Right ventricle myocardium inferior (tissue), 1 donor: ENCODE results near the gene EZH2. TPM values are rescaled to one million over a fixed set of nuclear protein-coding genes. Genes with fewer than 3 reads are reported as not detected.
A peak's percentile ranks its signal among the peaks of the same experiment; 100 is the strongest.

Source experiments
- ATAC-seq: fragments of 200-7000 bp; cut with Tn5 transposase; one replicate; pipeline ENCODE4 v1.9.1; 2020; ENCODE audit warnings: mild to moderate bottlenecking, moderate library complexity
- DNase-seq: peaks from one replicate; pipeline ENCODE4 v3.0.0; 2021; ENCODE audit errors: missing footprints
- intact Hi-C: fragments of 100-400 bp; cut with DNase I; formaldehyde crosslinking; loops from one replicate; pipeline ENCODE4 v1.11.0; 2022
- total RNA-seq: library from RNA; stranded (reverse); fragmentation: NEBNext Ultra II Directional; extraction: Animal tissue kit (Norgen Biotek cat#: 25700); gene quantifications from one replicate; pipeline ENCODE4 v1.2.1, GENCODE V29; 2021
- donor health status: DM: no; HTN: yes; CAD: no; lungs with severe emphysema.

Gene EZH2
- total RNA-seq, 1 donor from 2014 or later: 1.2 TPM

DNA sequence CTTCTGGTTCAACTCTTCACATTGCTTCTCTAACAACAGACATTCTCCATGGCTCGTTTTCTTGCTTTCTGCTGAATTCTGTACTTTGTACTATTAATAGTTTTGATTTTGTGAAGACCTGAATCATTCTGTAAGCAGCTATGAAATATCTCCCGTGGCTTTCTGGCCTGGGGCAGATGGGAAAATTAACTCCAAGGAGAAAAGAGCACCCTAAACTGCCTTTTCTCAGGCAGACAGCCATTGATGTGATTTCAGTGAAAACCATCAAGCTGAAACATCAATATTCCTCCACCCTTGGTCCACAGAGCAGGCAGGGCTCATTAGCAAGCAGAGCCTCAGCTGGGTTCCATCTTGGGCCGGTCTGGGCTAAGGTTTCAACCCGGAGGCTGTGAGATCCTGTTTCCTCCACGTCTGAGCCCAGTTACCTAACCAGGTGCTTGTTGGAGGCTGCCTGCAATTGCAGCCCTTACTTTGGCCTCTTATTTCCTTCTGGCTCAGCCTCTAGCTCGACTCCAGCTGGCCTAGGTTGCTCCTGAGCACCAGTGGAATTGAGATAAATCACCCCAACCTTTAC lies 21.1 kb upstream of the EZH2 start:
- ATAC-seq (no peak), DNase-seq (no peak)
- intact Hi-C loops: no loop called here

DNA sequence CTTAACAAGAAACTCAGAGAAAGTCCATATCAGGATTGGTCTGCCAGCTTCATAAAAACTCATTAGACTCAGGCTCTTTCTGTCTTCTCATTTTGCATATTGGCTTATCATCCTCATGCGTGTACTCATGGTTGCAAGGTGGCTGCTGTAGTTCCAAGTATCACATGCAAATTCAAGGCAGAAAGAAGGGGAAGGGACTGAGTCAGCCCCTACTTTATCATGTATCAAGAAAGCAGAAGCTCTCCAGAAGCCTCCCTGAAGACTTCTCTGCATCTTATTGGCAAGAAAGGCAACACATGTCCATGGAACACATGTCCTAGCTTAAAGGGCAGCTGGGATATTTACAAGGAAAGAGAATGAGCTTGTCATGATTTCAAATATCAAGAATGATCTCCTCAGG lies 19.4 kb upstream of the EZH2 start:
- intact Hi-C loops: no loop called here
- no peak for ATAC-seq
- DNase-seq: no peak

DNA sequence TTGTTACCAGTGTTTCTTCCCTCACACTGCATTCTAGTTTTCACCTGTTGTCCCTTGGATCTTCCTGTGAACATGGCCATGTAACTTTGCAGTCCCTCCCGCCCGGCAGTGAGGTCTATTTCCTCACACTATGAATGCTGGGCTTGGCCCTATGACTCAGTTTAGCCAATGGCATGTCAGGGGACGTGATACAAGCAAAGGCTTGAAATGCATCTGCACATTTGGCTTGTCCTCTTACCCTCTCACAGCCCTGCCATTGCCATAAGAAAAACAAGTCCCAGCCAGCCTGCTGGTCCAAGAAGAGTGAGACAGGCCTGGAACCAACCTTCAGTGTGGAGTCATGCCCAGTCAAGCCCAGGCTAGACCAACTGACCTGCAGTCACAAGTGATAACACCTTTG lies 17.1 kb upstream of the EZH2 start:
- DNase-seq (no peak), ATAC-seq (no peak)
- intact Hi-C loops: no loop called here

DNA sequence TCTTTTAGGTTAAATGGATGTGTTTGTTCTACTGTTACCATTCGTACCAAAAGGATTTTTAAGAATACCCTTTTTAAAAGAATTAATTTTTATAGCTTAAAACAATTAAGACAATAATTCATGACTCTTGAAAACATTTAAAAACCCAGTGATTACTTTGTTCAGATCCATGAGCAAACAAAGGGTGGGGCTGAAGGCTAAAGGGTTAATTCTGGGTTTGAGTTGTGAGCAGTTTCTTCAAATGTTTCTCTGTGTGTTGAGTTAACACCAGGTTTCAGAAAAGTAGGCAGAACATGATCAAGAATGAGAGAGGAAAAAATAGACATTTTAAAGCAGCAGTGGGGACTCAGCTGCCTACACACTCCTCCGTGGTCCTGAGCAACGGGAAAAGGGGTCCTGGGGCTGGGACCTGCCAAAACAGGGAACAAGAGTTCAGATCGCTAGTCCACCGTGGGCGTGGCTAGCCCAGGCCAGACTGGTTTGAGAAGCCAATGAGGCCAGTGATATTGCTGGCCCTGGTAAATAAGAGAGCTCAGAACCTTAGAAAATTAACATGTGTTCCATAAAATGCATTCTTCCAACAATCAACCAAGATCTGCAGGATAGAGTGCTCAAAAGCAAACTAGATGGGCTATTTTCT lies 14.9 kb upstream of the EZH2 start:
- DNase-seq: no peak
- no peak for ATAC-seq
- intact Hi-C loops: no loop called here

DNA sequence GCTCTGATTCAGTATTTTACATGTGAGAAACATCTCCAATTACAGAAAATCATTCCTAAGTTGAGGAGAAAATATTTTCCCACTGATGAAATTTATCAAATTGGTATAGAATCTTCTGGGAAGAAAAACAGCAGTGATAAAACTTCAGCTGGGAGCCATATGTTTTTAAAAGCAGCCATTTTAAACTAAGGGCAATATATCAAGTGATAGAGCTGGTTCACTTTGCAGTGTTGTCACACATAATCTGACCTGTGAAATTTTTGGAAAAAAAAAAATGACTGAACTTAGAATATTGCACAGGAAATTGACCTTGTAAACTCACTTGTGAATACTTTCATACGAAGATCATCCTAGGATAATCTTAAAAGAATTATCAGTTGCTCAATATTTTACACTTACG lies 10.5 kb upstream of the EZH2 start:
- ATAC-seq: no peak
- intact Hi-C loops: no loop called here
- DNase-seq: no peak

DNA sequence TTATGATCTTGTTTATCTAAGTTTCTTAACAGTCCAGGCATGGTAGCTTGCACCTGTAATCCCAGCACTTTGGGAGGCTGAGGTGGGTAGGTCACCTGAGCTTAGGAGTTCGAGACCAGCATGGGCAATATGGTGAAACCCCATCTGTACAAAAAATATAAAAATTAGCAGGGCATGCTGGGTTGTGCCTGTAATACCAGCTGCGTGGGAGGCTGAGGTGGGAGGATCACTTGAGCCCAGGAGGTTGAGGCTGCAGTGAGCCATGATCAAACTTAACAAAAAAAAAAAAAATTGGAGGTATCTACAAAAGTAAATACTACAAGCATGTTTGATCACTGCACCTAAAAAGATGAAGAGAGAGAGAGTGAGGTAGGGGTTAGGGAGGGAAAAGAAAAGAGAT lies 9.0 kb upstream of the EZH2 start:
- no peak for DNase-seq
- intact Hi-C loops: no loop called here
- ATAC-seq: no peak

DNA sequence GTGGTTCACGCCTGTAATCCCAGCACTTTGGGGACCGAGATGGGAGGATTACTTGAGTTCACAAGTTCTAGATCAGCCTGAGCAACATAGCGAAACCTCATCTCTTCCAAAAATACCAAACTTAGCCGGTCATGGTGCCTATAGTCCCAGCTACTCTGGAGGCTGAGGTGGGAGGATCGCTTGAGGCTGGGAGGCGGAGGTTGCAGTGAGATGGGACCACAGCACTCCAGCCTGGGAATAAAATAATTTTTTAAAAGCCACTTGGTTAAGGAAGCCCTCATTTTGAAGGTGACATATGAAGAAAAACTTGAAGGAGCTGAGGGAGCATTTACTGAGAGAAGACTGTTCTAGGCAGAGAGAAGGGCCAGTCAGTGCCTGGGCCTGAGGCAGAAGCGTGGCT lies 4.2 kb upstream of the EZH2 start:
- ATAC-seq (no peak), DNase-seq (no peak)
- intact Hi-C loops: no loop called here

DNA sequence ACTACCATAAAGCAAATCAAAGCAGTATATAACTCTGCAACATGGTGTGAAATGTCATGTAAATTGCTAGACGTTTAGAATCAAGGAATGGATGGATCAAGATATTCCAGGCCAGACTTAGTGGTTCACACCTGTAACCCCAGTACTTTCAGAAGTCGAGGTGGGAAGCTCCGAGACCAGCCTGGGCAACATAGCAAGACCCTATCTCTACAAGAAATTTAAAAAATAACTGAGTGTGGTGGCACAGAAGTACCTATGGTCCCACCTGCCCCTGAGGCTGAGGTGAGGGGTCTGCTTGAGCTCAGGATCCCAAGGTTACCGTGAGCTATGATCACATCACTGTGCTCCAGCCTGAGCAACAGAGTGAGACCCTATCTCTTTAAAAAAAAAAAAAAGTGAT lies 2.8 kb upstream of the EZH2 start:
- ATAC-seq: no peak
- intact Hi-C loops: no loop called here

DNA sequence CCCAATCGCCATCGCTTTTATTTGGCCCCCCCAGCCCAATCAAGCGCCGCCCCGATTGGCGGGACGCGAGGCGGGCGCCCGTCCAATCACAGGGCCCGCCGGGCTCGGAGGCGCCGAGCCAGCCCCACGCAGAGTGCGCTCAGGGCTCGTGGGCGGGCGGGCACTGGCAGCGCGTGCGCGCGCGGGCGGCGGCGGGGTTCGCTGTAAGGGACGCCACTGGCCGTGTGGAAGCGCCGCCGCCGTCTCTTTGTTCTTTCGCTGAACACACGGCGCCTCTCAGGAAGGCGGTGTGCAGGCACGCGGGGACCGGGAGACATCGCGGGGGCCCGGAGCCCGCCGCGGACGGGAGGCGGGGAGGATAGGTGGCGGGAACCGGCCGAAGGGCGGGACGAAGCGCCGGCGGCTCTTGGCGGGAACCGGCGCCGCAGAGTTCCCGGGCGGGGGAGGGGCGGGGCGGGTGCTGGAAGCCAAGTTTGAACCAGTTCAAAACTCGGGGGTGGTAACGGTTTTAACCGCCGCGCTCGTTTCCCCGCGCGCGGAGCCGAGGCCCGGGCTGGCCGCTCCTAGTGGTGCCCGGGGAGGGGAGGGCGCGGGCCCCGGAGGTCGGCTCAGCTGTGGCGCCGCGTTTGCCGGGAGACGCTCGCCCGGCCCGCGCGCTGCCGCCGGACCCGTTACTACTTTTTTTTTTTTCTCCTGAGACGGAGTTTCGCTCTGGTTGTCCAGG lies 370 bp upstream of the EZH2 start:
- intact Hi-C loops: loop anchor here (5.0 kb wide), 2 partner anchors 58 to 78 kb away; no protein-coding TSS in a partner anchor
- peak; percentile 98 for ATAC-seq
- DNase-seq: peak; percentile 96

More for the DNA sequence above, 2.8 kb upstream of the EZH2 start:
- DNase-seq: no peak

DNA sequence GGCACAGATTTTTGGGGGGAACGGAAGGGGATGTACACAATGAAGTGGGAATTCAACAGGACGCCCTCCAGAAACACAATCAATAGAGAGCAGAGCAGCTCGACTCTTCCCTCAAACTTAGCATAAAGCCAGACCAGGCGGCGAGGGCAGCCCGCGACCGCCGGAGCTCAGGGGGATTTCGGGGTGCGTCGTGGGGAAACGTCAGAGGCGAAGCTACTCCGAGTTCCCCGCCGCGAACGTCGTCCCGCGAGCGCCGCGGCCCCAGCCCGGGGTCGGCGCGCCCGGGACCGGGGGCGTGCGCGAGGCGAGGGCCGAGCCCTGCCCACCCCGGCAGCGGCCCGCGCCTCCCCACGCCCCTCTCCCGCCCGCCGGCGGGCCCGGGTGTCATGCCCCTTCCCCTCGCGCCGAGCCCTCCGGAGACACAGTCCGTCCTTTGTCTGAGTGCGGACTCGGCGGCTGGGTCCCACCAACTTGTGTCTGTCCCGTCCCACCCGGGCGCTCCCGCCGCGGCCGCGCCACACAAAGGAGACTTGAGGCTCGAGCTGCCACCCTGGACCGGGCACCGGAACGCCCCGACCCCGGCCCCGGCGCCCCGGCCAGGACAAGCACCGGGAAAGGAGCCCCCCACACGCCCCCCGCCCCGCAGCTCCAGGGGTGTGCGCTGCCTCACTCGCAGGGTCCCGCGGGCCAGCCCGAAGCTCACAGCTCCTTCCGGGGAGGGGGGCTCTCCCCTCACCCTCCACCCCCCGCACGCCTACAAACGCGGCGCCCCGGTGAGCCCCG lies 634 bp downstream of the EZH2 start:
- no peak for ATAC-seq
- intact Hi-C loops: loop anchor here (5.0 kb wide), 2 partner anchors 59 to 79 kb away; no protein-coding TSS in a partner anchor
- DNase-seq: peak; percentile 75

DNA sequence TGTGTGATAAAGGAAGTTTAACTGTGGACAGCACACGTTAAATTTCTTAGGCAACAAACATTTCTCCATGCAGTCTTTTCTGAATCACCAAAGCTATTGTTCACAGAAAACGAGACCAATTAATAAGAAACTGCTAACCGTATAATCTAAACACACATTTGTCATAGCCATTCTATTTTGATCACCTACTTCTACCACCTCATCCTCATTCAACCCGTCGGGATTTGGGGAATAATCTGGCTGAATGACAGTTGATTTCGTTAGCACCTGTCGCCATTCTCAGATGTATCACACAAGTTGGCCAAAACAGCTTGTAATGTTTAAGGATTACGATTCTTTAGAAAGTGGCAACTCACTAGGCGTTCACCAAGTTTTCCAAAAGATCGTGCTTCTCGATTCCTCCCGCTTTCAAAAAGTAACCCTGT lies 1.2 kb downstream of the EZH2 start:
- DNase-seq (no peak), ATAC-seq (no peak)
- intact Hi-C loops: loop anchor here (5.0 kb wide), 2 partner anchors 59 to 79 kb away; no protein-coding TSS in a partner anchor

DNA sequence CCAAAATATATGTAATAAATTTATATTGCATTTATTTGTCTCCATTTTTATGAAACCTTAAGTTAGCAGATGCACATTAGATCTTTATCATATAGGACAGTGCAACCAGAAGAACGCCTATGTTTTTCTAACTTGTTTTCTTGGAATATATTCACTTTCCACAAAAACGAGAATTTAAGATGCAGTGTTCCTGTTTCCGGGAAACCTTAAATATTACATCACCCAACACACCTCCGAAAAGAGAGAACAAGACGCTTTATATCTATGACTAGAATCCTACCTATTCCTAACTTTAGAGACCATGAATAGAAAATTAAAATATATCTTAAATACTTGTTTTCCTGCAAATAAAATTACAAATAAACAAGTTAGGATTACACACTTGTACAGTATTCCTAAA lies 1.9 kb downstream of the EZH2 start:
- no peak for DNase-seq
- ATAC-seq: no peak
- intact Hi-C loops: loop anchor here (5.0 kb wide), 2 partner anchors 60 to 80 kb away; no protein-coding TSS in a partner anchor

DNA sequence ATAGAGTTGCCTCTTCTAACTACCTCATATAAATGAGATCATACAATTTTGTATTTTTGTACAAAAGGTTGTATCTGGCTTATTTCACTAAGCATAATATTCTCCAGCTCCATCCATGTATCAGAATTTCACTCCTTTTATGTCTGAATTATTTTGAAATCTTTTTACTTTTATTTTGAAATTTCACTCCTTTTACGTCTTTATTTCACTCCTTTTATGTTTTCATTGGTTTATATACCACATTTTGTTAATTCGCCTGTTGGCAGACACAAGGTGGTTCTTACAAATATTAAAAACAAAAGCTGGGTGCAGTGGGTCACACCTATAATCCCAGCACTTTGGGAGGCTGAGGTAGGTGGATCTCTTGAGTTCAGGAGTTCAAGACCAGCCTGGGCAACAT lies 5.8 kb downstream of the EZH2 start:
- no peak for ATAC-seq
- intact Hi-C loops: no loop called here
- DNase-seq: no peak

DNA sequence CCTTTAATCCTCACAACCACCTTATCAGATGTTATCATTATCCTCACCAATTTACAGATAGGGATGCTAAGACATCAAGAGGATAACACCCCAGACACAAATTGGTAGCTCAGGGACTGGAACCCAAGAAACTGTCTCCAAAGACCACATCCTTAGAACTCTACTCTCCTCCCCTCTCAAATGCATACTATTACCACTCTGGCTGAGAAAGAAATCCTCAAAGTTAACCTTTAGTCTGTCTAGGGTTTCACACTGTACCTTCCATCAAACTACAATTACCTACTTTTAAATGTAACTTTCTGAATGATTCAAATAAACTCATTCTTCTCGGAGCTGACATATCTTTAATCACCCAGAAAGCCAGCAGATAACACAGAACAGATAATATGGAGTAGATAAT lies 6.6 kb downstream of the EZH2 start:
- intact Hi-C loops: no loop called here
- no peak for ATAC-seq
- DNase-seq: no peak

DNA sequence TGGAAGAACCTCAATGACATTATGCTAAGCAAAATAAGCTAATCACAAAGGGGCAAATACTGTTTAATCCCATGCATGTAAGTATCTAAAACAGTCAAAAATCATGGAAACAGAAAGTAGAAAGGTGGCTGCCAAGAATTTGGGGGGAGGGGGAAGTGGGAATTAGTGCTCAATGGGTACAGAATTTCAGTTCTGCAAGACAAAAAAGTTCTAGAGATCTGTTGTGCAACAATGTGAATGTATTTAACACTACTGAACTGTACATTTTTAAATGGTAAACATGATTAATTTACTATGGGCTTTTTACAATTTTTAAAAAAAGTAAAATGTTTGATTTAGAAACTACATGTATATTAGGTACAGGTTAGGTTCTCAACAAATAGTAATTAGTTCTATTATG lies 11.9 kb downstream of the EZH2 start:
- ATAC-seq: no peak
- intact Hi-C loops: no loop called here

DNA sequence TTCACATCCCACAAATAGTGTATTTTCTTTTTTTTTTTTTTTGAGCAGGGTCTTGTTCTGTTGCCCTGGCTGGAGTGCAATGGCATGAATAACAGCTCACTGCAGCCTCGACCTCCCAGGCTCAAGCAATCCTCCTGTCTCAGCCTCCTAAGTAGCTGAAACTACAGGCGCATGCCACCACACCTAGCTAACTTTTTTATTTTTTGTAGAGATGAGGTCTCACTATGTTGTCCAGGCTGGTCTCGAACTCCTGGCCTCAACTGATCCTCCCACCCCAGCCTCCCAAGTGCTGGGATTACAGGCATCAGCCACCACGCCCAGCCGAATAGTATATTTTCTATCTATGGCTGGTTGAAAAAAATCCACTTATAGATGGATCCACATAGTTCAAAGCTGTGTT lies 12.5 kb downstream of the EZH2 start:
- DNase-seq (no peak), ATAC-seq (no peak)
- intact Hi-C loops: no loop called here

More for the DNA sequence above, 11.9 kb downstream of the EZH2 start:
- no peak for DNase-seq

DNA sequence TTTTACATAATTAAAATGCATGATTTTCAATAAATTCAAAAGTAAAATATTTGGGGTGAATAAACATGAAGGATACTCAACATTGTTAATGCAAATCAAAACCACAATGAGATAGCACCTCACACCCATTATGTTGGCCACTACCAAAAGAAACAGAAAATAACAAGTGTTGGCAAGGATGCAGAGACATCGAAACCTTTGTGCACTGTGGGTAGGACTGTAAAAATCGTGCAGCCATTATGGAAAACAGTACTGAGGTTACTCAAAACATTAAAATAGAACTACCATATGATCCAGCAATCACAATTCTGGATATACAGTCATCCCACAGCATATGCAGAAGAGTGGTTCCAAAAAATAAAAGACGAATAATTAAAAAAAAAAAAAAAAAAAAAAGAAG lies 13.1 kb downstream of the EZH2 start:
- DNase-seq (no peak), ATAC-seq (no peak)
- intact Hi-C loops: no loop called here

DNA sequence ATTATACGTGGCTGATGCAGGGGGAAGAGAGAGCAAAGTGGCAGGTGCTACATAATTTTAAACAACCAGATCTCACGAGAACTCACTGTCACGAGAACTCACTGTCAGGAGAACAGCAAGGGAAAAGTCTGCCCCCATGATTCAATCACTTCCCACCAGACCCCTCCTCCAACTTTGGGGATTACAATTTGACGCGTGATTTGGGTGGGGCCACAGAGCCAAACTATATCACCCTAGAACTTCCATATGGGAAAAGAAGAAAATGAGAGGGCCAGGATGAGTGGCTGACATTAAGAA lies 15.8 kb downstream of the EZH2 start:
- ATAC-seq (no peak), DNase-seq (no peak)
- intact Hi-C loops: no loop called here

DNA sequence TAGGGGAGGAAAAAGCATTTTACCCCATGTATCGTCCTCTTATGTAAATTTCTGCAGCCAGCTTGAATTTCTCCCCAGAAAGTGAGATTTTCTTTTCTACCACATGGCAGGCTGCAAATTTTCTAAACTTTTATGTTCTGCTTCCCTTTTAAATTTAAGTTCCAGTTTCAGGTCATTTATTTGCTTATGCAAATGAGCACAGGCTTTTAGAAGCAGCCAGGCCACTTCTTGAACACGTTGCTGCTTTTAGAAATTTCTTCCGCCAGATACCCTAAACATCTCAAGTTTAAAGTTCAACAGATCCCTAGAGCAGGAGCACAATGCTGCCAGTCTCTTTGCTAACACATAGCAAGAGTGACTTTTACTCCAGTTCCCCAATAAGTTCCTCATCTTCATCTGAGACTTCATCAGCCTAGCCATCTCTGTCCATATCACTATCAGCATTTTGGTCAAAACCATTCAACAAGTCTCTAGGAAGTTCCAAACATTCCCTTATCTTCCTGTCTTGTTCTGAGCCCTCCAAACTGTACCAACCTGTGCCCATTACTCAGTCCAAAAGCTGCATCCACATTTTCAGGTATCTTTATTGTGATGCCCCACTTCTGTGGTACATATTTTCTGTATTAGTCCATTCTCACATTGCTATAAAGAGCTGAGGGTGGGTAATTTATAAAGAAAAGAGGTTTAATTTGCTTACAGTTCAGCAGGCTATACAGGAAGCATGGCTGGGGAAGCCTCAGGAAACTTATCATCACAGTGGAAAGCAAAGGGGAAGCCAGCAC lies 16.3 kb downstream of the EZH2 start:
- ATAC-seq (no peak), DNase-seq (no peak)
- intact Hi-C loops: no loop called here
